Measurements from ENCODE around the gene NUDT8.

GRCh38 chr11:67594480-67594879 lies 35.3 kb downstream of the NUDT8 start:
- TF ChIP-seq EZH2 (IDR thresholded peaks at IDR 0.05; ENCODE audit: borderline replicate concordance, low read length) (no peak), CTCF (conservative IDR thresholded peaks at IDR 0.05 in 1 of 2, IDR thresholded peaks at IDR 0.05 in 1 of 2; ENCODE audit: extremely low read depth in 1 of 2, insufficient read depth in 1 of 2, low read depth in 1 of 2, low read length in 2 of 2) (no peak)

Data from mammary epithelial cell (primary cell).